Left ventricle myocardium inferior (tissue), 1 donor: ENCODE data around the gene KAZN. TPM values are rescaled to one million over a fixed set of nuclear protein-coding genes. Genes with fewer than 3 reads are reported as not detected.

Experiments
- DNase-seq: peaks from one replicate; pipeline ENCODE4 v3.0.0-alpha.2; 2020
- H3K27ac ChIP-seq: fragments of 200-600 bp; replicated peaks from 2 replicates; pipeline ENCODE4 v1.8.0; 2021
- H3K27me3 ChIP-seq: fragments of 200-600 bp; 2 replicates; pipeline ENCODE4 v1.8.0; 2021; ENCODE audit warnings: low read depth
- H3K36me3 ChIP-seq: fragments of 200-600 bp; 2 replicates; pipeline ENCODE4 v1.8.0; 2021
- H3K4me1 ChIP-seq: fragments of 200-600 bp; 2 replicates; pipeline ENCODE4 v1.8.0; 2021
- H3K4me3 ChIP-seq: fragments of 200-600 bp; 2 replicates; pipeline ENCODE4 v1.8.0; 2021; ENCODE audit warnings: mild to moderate bottlenecking, moderate library complexity
- H3K9me3 ChIP-seq: fragments of 200-600 bp; replicated peaks from 2 replicates; pipeline ENCODE4 v1.8.0; 2021
- CTCF ChIP-seq: fragments of 200-600 bp; IDR thresholded peaks from 2 replicates; pipeline ENCODE4 v1.8.0; 2021; ENCODE audit warnings: antibody characterized with exemption, mild to moderate bottlenecking, borderline replicate concordance
- intact Hi-C: fragments of 100-400 bp; cut with micrococcal nuclease; formaldehyde crosslinking; loops from one replicate; pipeline ENCODE4 v1.11.0; 2022
- total RNA-seq: library from RNA; stranded (reverse); fragmentation: NEBNext Ultra II Directional; extraction: Animal tissue kit (Norgen Biotek cat#: 25700); gene quantifications from one replicate; pipeline ENCODE4 v1.2.1, GENCODE V29; 2021
- donor health status: DM: no; HTN: yes; CAD: no; lungs with severe emphysema.

The KAZN gene
- total RNA-seq, 1 donor from 2014 or later: 2.2 TPM

- H3K4me1 ChIP-seq: no peaks in the 10 kb centered on the region
- peaks cover 34% of the 10 kb centered on the region for H3K9me3 ChIP-seq
- intact Hi-C loops: no loop called here
- H3K36me3 ChIP-seq: peaks cover 3% of the 10 kb centered on the region
- H3K27me3 ChIP-seq: peaks cover 38% of the 10 kb centered on the region
- TF ChIP-seq CTCF: no peak
- H3K27ac ChIP-seq: no peak overlapping the region
- H3K4me3 ChIP-seq: no peak overlapping the region
- DNase-seq: no peak
Observed at GRCh38 chr1:14806772-14807171, 208.3 kb downstream of the KAZN start.

- intact Hi-C loops: no loop called here
- no peak overlapping the region for H3K27ac ChIP-seq
- TF ChIP-seq CTCF: no peak
- peaks cover 18% of the 10 kb centered on the region for H3K27me3 ChIP-seq
- H3K4me3 ChIP-seq: no peak overlapping the region
- DNase-seq: no peak
- peaks cover 34% of the 10 kb centered on the region for H3K9me3 ChIP-seq
- no peaks in the 10 kb centered on the region for H3K4me1 ChIP-seq
- peaks cover 3% of the 10 kb centered on the region for H3K36me3 ChIP-seq
Observed at GRCh38 chr1:14808768-14809167, 210.3 kb downstream of the KAZN start.

- Histone ChIP-seq H3K36me3 (peaks cover 3% of the 10 kb centered on the region), H3K27ac (no peak overlapping the region), H3K27me3 (peaks cover 11% of the 10 kb centered on the region), H3K9me3 (peaks cover 34% of the 10 kb centered on the region), H3K4me1 (no peaks in the 10 kb centered on the region), H3K4me3 (no peak overlapping the region)
- no peak for DNase-seq
- intact Hi-C loops: no loop called here
- TF ChIP-seq CTCF: no peak
Observed at GRCh38 chr1:14809191-14809981, 210.9 kb downstream of the KAZN start.

- Histone ChIP-seq H3K27me3 (no peaks in the 10 kb centered on the region), H3K9me3 (peaks cover 29% of the 10 kb centered on the region), H3K27ac (no peak overlapping the region), H3K4me3 (no peak overlapping the region), H3K36me3 (peaks cover 3% of the 10 kb centered on the region), H3K4me1 (peaks cover 9% of the 10 kb centered on the region)
- no peak for TF ChIP-seq CTCF
- DNase-seq: no peak
- intact Hi-C loops: no loop called here
Observed at GRCh38 chr1:14810595-14811361, 212.3 kb downstream of the KAZN start.

- H3K9me3 ChIP-seq: peaks cover 21% of the 10 kb centered on the region
- no peak overlapping the region for H3K27ac ChIP-seq
- H3K4me1 ChIP-seq: peaks cover 9% of the 10 kb centered on the region
- no peak for TF ChIP-seq CTCF
- H3K27me3 ChIP-seq: no peaks in the 10 kb centered on the region
- no peak overlapping the region for H3K4me3 ChIP-seq
- no peak for DNase-seq
- intact Hi-C loops: no loop called here
- peaks cover 3% of the 10 kb centered on the region for H3K36me3 ChIP-seq
Observed at GRCh38 chr1:14811573-14811972, 213.1 kb downstream of the KAZN start.
